DMS153 treated with DMSO at 0.1 percent for 48 hours (cell line): ENCODE data around the gene GTPBP6.
"Not testable (repeated sequence)": the region's sequence is repeated elsewhere in the genome, so short reads cannot be mapped to it uniquely, and the experiment has no call there.

Source experiments
- DNase-seq: peaks from one replicate; lab custom pipeline; 2025; ENCODE audit not compliant: unreplicated experiment; lab: John Stamatoyannopoulos, UW

GTPBP6 gene

DNA sequence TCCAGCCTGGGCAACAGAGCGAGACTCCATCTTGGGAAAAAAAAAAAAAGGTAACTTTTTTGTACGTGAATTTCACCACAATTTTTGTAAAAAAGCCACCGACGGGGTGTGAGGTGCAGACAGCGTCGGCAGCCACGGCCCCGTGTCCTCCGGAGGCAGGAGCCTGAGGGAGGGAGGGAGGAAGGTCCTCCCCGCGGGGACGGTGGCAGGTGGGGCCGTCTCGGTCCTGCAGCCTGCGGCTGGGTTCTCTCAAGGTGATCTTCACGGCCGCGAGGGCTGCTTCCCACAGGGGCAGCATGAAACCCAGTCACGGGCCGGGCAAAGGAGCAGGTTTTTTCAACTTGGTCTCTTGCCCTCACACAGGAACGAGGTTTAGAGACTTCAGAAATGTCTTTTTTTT lies 23.5 kb downstream of the GTPBP6 start:
- no peak for DNase-seq

DNA sequence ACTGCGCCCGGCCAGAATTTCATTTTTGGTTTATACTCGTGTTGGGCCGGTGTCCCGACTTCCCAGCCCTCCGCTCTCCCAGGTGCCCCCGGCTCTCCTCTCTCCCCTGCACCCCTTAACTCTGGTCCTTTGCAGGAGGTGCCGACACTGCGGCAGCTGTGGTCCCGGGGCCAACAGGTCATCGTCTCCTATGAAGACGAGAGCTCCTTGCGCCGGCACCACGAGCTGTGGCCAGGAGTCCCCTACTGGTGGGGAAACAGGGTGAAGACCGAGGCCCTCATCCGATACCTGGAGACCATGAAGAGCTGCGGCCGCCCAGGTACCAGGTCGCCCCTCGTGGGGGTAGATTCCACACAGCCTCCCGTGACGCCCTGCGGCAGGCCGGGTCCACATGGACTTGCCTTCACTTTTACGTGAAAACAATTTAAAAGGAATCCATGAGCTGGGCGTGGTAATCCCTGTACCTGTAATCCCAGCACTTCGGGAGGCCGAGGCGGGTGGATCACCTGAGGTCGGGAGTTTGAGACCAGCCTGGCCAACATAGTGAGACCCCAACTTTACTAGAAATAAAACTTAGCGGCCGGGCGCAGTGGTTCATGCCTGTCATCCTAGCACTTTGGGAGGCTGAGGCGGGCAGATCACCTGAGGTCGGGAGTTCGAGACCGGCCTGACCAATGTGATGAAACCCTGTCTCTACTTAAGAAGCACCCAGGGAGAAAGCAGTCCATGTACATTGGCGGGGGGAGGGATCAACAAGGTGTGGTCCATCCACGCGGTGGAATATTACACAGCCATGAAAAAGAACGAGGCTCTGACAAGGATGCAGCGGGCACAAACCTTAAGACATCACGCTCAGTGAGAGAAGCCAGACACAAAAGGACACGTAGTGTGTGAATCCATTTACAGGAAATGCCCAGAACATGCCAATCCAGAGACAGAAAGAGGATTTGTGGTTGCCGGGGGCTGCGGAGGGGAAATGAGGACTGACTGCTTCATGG lies 25.4 kb downstream of the GTPBP6 start:
- no peak for DNase-seq

DNA sequence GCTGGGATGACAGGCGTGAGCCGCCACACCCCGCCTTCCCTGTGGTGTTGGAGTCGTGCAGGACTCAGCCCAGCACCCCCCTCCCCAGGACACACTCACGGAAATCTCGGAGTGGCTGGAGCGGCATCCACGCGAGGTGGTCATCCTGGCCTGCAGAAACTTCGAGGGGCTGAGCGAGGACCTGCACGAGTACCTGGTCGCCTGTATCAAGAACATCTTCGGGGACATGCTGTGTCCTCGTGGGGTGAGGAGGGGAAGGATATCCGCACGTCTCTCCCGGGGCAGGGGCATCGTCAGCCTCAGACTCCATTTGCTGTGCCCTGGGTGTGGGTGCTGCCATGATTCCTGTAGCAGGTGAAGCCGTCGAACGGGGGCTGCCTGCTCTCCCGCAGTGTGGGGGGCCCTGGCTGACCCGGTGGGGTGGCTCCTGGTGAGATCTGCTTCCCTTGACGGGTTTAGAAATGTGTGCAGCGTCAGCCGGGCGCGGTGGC lies 27.1 kb downstream of the GTPBP6 start:
- DNase-seq, result no peak

DNA sequence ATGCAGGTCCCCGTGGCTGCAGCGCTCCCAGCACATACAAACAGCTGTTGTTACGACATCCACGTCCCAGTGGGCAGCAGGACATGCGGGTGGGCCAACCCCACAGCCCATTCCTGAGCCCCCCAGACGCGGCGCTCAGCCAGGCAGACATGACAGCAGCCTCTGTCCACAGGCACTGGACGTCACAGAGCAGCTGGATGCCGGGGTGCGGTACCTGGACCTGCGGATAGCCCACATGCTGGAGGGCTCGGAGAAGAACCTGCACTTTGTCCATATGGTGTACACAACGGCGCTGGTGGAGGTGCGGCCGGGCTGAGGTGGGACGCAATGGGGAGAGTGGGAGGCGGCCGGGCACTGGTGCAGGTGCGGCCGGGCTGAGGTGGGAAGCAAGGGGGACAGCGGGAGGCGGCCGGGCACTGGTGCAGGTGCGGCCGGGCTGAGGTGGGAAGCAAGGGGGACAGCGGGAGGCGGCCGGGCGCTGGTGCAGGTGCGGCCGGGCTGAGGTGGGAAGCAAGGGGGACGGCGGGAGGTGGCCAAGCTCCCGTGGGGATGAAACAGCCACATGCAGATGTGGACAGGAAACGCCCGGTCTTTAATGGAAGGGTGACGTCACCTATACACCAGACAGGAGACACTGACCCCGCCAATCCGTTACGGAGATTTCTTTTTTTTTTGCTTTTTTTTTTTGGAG lies 28.0 kb downstream of the GTPBP6 start:
- no peak for DNase-seq

DNA sequence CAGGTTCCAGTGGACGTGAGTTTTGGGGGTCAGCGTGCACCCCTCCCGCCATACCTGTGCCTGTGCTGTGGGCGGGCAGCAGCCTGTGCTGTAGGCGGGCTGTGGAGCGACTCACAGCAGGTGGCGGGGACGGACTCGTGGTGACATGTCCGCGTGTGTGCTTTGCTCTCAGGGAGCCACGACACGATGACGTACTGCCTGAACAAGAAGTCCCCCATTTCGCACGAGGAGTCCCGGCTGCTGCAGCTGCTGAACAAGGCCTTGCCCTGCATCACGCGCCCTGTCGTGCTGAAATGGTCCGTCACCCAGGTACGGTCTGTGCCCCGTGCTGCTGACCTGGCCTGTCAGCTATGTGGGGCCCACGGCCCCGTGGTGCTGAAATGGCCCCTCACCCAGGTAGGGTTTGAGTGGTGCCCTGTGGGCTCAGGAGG lies 30.0 kb downstream of the GTPBP6 start:
- no peak for DNase-seq

DNA sequence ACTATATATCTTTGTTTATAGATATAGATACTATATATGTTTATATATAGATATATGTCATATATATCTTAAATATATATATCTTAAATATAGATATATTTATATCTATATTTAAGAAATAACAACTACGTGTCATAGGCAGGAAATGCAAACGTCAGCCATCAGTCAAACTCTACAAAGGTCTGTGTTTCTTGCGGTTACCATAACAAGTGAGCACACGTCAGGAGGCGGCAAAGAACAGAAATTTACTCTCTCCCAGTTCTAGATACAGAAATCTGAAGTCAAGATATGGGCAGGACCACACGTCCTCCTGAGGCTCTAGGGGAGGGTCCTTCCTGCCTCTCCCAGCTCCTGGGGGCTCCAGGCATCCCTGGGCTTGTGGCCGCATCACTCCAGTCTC lies 30.9 kb downstream of the GTPBP6 start:
- DNase-seq, result no peak

DNA sequence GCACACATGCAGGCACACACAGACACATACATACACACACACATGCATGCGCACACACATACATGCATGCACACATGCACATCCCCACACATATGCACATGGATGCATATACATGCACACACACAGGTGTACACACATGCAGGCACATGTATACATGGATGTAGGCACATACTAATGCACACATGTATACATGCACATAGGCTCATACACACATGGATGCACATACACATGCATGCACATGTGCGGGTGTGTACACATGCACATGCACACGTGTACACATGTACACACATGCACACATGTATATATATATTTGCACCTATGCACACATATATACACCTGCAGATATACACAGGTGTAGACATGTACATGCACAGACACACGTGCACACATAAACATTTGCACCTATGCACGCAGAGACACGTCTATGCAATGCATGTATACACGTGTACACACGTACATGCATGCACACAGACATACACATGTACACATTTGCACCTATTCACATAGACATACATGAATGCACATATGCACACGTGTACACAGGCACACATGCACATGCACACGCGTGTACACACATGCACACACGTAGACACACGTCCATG lies 33.4 kb downstream of the GTPBP6 start:
- no peak for DNase-seq

DNA sequence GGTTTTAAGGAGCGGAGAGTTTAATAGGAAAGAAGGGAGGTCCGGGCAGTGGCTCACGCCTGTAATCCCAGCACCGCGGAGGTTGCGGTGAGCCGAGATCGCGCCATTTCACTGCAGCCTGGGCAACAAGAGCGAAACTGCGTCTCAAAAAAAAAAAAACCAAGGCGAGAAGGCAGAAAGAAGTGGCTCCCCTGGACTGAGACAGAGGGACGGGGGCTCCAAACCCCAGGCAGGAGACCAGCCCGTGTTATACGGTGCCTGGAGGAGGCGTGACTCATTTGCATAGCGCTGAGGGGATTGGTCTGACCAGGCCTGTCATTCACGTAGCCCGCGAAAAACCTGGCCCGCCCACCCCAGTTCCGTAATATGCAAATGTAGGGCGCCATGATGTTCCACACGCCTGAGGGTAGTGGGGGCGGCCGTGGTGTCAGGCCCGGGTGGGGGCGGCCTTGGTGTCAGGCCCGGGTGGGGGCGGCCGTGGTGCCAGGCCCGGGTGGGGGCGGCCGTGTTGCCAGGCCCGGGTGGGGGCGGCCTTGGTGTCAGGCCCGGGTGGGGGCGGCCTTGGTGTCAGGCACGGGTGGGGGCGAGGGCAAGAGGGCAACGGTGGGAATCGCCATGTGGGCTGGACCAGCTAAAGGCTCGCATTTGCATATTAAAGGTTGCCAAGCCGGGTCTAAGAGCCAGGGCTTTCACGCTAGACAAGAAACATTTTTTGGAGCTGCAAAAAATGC lies 35.3 kb downstream of the GTPBP6 start:
- DNase-seq, result no peak

DNA sequence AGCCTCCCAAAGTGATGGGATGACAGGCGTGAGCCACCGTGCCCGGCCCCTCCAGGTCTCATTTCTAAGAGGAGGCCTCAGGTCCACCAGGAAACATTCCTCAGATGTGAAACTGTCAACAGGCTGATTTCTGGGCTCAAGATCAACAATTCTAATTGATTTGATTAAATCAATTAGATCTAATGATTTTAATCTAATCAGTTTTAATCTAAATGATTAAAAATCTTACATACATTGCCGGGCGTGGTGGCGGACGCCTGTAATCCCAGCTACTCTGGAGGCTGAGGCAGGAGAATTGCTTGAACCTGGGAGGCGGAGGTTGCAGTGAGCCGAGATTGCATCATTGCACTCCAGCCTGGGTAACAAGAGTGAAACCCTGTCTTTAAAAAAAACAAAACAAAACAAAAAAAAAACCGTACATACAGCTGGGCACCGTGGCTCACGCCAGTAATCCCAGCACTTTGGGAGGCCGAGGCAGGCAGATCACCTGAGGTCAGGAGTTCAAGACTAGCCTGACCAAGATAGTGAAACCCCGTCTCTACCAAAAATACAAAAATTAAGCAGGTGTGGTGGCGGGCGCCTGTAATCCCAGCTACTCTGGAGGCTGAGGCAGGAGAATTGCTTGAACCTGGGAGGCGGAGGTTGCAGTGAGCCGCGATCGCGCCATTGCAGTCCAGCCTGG lies 36.5 kb downstream of the GTPBP6 start:
- DNase-seq, result not testable (repeated sequence)

DNA sequence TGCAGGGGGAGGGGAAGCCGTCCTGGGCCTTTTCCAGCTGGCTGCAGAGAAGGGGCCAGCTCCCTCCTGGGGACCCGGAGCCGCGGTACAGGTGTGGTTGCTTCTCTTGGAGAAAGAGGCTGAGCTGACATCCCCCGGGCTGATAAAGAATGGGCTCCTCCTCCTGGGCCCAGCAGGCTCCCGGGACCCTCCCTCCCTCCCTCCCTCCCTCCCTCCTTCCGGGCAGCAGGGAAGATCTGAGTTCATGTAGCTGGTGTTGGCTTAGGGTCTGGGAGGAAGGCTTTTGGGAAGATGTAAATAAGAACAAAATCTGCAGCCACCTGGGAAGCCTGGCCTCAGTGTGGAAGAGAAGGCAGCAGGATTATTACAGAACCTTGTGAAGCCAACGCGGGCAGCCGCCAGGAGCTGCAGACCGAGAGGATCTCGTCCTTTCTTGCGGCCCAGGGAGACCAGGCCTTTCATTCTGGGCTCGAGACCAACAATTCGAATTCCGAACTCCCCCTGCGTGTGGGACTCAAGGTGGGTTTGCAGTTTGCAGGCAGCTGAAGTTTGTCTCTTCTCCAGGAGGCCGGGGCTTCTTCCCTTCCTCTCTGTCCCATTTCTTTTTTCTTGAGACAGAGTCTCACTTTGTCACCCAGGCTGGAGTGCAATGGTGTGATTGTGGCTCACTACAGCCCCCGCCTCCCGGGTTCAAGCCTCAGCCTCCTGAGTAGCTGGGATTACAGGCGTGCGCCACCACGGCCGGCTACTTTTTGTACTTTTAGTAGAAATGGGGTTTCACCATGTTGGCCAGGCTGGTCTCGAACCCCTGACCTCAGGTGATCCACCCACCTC lies 37.2 kb downstream of the GTPBP6 start, which contains the start of gene PLCXD1:
Gene PLCXD1, plus strand, starts transcription at position 216 of the 834 bp plus-strand sequence. CDS start 2,807 bp downstream, outside the sequence.
- no peak for DNase-seq

DNA sequence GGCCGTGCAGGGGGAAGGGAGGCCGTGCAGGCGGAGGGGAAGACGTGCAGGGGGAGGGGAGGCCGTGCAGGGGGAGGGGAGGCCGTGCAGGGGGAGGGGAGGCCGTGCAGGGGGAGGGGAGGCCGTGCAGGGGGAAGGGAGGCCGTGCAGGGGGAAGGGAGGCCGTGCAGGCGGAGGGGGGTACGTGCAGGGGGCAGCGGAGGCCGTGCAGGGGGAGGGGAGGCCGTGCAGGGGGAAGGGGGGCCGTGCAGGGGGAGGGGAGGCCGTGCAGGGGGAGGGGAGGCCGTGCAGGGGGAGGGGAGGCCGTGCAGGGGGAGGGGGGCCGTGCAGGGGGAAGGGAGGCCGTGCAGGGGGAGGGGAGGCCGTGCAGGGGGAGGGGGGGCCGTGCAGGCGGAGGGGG lies 37.9 kb downstream of the GTPBP6 start:
- DNase-seq, result not testable (repeated sequence)

DNA sequence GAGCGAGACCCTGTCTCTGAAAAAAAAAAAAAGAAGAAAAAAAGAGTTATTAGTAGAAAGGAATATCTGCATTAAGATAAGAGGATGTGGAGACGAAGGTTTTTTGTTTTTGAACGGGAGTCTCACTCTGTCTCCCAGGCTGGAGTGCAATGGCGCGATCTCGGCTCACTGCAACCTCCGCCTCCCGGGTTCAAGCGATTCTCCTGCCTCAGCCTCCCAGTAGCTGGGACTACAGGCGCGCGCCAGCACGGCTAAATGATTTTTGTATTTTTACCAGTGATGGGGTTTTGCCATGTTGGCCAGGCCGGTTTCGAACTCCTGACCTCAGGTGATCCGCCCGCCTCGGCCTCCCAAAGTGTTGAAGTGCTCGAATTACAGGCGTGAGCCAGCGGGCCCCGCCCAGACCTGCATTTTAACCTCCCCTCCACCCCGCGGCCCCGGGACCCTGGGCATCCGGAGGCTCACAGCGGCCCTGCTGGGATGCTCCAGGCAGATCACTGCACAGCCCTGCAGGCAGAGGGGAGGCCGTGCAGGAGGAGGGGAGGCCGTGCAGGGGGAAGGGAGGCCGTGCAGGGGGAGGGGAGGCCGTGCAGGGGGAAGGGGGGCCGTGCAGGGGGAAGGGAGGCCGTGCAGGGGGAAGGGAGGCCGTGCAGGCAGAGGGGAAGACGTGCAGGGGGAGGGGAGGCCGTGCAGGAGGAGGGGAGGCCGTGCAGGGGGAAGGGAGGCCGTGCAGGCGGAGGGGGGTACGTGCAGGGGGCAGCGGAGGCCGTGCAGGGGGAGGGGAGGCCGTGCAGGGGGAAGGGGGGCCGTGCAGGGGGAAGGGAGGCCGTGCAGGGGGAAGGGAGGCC lies 38.6 kb downstream of the GTPBP6 start:
- not testable (repeated sequence) for DNase-seq

DNA sequence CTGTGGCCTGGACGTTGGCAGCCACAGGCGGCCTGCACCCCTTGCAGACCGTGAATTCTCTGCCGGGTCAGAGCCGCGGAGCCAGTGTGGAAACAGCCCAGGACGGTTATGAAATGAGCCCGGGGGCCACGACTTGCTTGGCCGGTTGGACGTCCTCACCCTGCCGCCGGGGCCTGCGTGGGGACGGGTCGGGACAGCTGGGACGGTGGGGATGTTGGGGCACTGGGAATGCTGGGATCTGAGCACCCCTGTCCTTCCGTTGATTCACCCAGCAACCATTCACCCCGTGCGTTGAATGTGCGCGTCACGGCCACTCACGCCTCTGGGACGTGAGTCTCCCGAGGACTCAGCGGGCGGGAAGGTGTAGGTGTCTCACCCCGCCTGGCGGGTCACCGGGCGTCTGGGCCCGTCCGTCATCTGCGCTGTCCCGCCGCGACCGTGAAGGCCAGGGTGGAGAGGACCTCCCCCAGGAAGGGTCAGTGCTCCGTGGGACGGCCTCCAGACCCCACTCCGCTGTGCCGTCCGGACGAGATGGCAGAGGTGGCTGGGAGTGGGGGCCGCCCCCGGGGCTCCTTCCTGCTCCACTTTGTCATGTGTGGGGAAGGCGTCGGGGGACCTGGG lies 41.9 kb downstream of the GTPBP6 start:
- no peak for DNase-seq

DNA sequence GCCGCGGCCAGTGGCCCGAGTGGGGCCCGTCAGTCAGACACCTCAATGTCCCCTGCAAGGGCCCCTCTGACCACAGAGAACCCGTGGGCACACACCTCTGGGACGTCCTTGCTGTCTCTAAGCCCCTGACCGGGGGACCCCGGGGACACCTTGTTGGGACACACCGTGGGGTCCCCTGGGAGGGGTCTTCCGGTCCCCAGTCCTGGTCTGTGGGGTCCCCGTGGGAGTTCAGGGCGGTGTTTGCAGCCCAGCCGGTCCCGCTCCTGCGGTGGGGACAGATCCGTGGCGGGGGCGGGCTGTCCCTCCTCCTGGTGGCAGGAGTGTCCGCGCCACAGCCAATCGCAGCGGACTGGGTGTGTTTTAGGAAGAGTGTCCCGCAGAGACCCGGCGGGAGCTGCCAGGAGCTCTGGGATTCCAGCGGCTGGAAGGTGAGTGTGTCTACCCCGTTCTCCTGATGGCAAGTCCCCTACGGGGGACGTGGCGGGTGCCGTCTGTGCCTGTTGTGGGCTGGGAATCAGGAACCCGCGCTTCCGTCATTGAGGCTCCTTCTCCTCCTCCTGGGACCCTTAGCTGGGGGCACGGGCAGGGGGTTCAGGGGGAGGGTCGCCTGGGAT lies 42.5 kb downstream of the GTPBP6 start:
- no peak for DNase-seq

DNA sequence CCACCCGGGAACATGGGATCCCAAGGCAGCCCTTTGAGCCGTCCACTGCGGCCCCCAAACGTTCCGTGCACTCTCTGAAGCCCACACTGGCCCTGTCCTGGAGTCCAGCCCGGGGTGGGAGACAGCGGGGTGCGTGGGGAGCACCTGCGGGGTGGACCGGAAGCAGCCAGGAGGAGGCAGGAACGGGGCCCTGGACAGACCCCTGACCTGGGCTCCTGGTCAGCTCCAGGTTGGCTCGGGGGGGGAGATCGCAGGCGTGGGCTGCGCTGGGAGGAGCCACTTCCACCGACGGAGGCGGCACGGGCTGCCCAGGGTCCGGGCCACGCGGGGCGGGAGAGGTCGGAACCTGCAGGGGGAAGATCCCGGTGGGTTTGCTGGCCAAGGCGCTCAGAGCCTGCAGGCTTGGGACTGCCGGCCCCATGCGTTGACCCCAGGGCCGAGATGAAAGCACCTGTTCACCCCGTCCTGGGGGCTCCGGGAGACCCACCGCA lies 43.1 kb downstream of the GTPBP6 start:
- no peak for DNase-seq

DNA sequence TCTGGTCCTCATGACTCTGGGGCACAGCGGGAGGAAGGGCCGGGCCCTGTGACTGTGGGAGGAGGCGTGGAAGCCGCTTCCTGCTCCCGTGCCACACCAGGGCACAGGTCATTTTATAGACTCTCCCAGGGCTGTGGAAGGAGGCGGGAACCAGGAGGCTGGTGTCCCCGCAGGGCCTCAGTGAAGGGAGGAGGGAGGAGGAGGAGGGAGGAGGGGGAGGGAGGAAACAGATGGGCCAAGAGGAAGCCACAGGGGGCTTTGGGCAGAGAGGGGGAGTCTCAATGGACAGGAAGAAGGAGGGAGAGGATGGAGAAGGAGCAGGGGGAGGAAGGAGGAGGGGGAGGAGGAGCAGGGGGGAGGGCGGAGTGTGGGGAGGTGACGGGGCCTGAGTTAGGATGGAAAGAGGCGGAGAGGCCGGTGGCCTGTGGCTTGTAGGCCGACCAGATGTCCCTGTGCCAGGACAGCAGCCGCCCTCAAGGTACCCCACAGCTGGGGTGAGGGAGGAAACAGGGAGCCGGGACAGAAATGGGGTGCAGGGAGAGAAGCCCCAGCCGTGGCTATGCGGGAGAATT lies 43.6 kb downstream of the GTPBP6 start:
- DNase-seq, result no peak

DNA sequence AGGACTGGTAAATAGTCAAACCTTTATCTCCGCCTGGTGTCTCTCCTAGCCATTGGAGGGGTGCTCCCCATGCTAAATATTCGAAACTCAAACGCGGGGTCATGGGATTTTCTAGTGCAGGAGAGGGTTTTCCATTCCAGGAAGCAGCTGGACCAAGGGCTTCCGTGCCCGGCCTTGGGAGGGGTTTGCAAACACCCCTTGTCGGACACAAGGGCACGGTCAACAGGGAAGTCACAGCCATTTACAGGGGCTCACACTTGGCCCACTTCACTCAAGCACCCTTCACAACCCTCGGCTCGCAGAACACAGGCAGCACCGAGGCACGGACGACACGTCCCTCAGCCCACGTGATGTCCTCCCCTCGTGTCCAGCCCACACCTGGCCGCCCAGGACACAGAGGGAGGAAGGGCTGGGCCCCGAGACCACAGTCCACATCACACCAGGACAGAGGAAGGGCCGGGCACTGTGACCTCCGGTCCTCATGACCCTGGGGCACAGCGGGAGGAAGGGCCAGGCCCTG lies 47.7 kb downstream of the GTPBP6 start:
- DNase-seq, result no peak
